ENCODE measurements around the gene TPCN1.

TPCN1 gene

GRCh38 chr12:113226696-113227568 is 5.7 kb downstream of the TPCN1 start:
- DNase-seq = no peak

- DNase-seq = no peak
Observed at GRCh38 chr12:113227686-113228391, 6.6 kb downstream of the TPCN1 start.

- no peak for DNase-seq
Observed at GRCh38 chr12:113228394-113229028, 7.2 kb downstream of the TPCN1 start.

- no peak for DNase-seq
Observed at GRCh38 chr12:113230315-113231234, 9.3 kb downstream of the TPCN1 start.

- DNase-seq = no peak
Observed at GRCh38 chr12:113231235-113232088, 10.2 kb downstream of the TPCN1 start.

- DNase-seq = no peak
Observed at GRCh38 chr12:113232089-113232839, 11.0 kb downstream of the TPCN1 start.

GRCh38 chr12:113232840-113233585 is 11.7 kb downstream of the TPCN1 start:
- peak in 4 of 5 experiments; percentile 24 to 88 (median 60) for DNase-seq

GRCh38 chr12:113233967-113234366 is 12.7 kb downstream of the TPCN1 start:
- DNase-seq = no peak

GRCh38 chr12:113234483-113234882 is 13.2 kb downstream of the TPCN1 start:
- DNase-seq = no peak

- no peak for DNase-seq
Observed at GRCh38 chr12:113235976-113236375, 14.7 kb downstream of the TPCN1 start.

- DNase-seq = no peak
Observed at GRCh38 chr12:113236539-113237399, 15.5 kb downstream of the TPCN1 start.

GRCh38 chr12:113237748-113238147 is 16.5 kb downstream of the TPCN1 start:
- no peak for DNase-seq

- no peak for DNase-seq
Observed at GRCh38 chr12:113238309-113238708, 17.0 kb downstream of the TPCN1 start.

GRCh38 chr12:113239288-113239771 is 18.1 kb downstream of the TPCN1 start:
- no peak for DNase-seq

- DNase-seq = no peak
Observed at GRCh38 chr12:113239811-113240331, 18.6 kb downstream of the TPCN1 start.

GRCh38 chr12:113240395-113240794 is 19.1 kb downstream of the TPCN1 start:
- DNase-seq = no peak

- no peak for DNase-seq
Observed at GRCh38 chr12:113241191-113242025, 20.1 kb downstream of the TPCN1 start.
